Stimulated activated naive B cell treated with anti-CD40 and anti-IgM and Interleukin-4, amounts not matched to agents 10 μg/mL and 1 μg/mL and 100 μg/mL, for 72 hours (primary cell): ENCODE data around the gene ADK.
"Not testable (repeated sequence)": the region's sequence is repeated elsewhere in the genome, so short reads cannot be mapped to it uniquely, and the experiment has no call there.

Source experiments
- ATAC-seq, 2 donors: fragments of 150-1000 bp; cut with Tn5 transposase; replicated peaks; 2 replicates each; pipeline ENCODE4 v1.10.0; 2021; ENCODE audit warnings: moderate library complexity in 1 of 2
- DNase-seq: peaks from one replicate; pipeline ENCODE4 v3.0.0; 2021
- H3K27ac Mint-ChIP-seq: one replicate; pipeline ENCODE4 v1.8.0; 2022; ENCODE audit warnings: mild to moderate bottlenecking, mixed read lengths
- H3K27me3 Mint-ChIP-seq, 2 donors: one replicate each; pipeline ENCODE4 v1.8.0; 2022; ENCODE audit warnings: mixed read lengths in 2 of 2
- H3K36me3 Mint-ChIP-seq, 2 donors: one replicate each; pipeline ENCODE4 v1.8.0; 2022; ENCODE audit warnings: mixed read lengths in 2 of 2, mild to moderate bottlenecking in 1 of 2
- H3K4me1 Mint-ChIP-seq, 2 donors: one replicate each; pipeline ENCODE4 v1.8.0; 2022; ENCODE audit warnings: mixed read lengths in 2 of 2, mild to moderate bottlenecking in 1 of 2
- H3K4me3 Mint-ChIP-seq, 2 donors: one replicate each; pipeline ENCODE4 v1.8.0; 2022; ENCODE audit warnings: mild to moderate bottlenecking in 2 of 2, mixed read lengths in 2 of 2, moderate library complexity in 1 of 2
- H3K9me3 Mint-ChIP-seq, 2 donors: one replicate each; pipeline ENCODE4 v1.8.0; 2022; ENCODE audit warnings: mixed read lengths in 2 of 2, mild to moderate bottlenecking in 1 of 2

The ADK gene

GRCh38 chr10:74525885-74526284, 374.9 kb downstream of the ADK start:
- Mint-ChIP-seq H3K9me3 (no peaks in the 10 kb centered on the region), H3K27ac (no peak overlapping the region), H3K4me1 (peaks cover 16 to 39% of the 10 kb centered on the region in 2 donors), H3K27me3 (no peaks in the 10 kb centered on the region), H3K36me3 (peaks cover 29 to 50% of the 10 kb centered on the region in 2 donors), H3K4me3 (no peak overlapping the region)
- no peak for ATAC-seq
- DNase-seq, result no peak

GRCh38 chr10:74527611-74528010, 376.6 kb downstream of the ADK start:
- not testable (repeated sequence) for H3K27ac Mint-ChIP-seq, H3K9me3 Mint-ChIP-seq, H3K4me3 Mint-ChIP-seq, H3K27me3 Mint-ChIP-seq, DNase-seq, ATAC-seq
- Mint-ChIP-seq H3K36me3 (peaks cover 35 to 57% of the 10 kb centered on the region in 2 donors), H3K4me1 (peaks cover 21 to 42% of the 10 kb centered on the region in 2 donors)

GRCh38 chr10:74529205-74529604, 378.2 kb downstream of the ADK start:
- Mint-ChIP-seq H3K27ac (no peak overlapping the region), H3K4me3 (no peak overlapping the region), H3K9me3 (no peaks in the 10 kb centered on the region), H3K4me1 (peaks cover 10 to 29% of the 10 kb centered on the region in 2 donors), H3K36me3 (peaks cover 27 to 43% of the 10 kb centered on the region in 2 donors), H3K27me3 (no peaks in the 10 kb centered on the region)
- ATAC-seq (no peak), DNase-seq (no peak)

GRCh38 chr10:74530981-74531380, 380.0 kb downstream of the ADK start:
- H3K4me1 Mint-ChIP-seq, result peaks cover 10 to 29% of the 10 kb centered on the region in 2 donors
- no peak overlapping the region for H3K4me3 Mint-ChIP-seq
- no peaks in the 10 kb centered on the region for H3K27me3 Mint-ChIP-seq
- ATAC-seq (no peak), DNase-seq (no peak)
- H3K9me3 Mint-ChIP-seq, result no peaks in the 10 kb centered on the region
- H3K36me3 Mint-ChIP-seq, result peaks cover 29 to 43% of the 10 kb centered on the region in 2 donors
- peak overlapping the region; percentile 20 for H3K27ac Mint-ChIP-seq

GRCh38 chr10:74539317-74539716, 388.3 kb downstream of the ADK start:
- no peak for DNase-seq
- H3K27me3 Mint-ChIP-seq, result no peaks in the 10 kb centered on the region

GRCh38 chr10:74541375-74541774, 390.4 kb downstream of the ADK start:
- peaks cover 6 to 18% of the 10 kb centered on the region in 2 donors for H3K4me1 Mint-ChIP-seq
- H3K27me3 Mint-ChIP-seq, result no peaks in the 10 kb centered on the region
- peaks cover 13 to 17% of the 10 kb centered on the region in 2 donors for H3K36me3 Mint-ChIP-seq
- no peak overlapping the region for H3K4me3 Mint-ChIP-seq
- DNase-seq, result no peak
- no peak overlapping the region for H3K27ac Mint-ChIP-seq
- H3K9me3 Mint-ChIP-seq, result peaks cover 0 to 2% of the 10 kb centered on the region in 2 donors
- ATAC-seq, result no peak

More at GRCh38 chr10:74539317-74539716, 388.3 kb downstream of the ADK start:
- no peak overlapping the region for H3K4me3 Mint-ChIP-seq
- ATAC-seq, result peak; percentile 83
- peaks cover 6 to 20% of the 10 kb centered on the region in 2 donors for H3K4me1 Mint-ChIP-seq
- H3K36me3 Mint-ChIP-seq, result peaks cover 14 to 15% of the 10 kb centered on the region in 2 donors
- H3K9me3 Mint-ChIP-seq, result peaks cover 0 to 2% of the 10 kb centered on the region in 2 donors
- no peak overlapping the region for H3K27ac Mint-ChIP-seq

- DNase-seq, result no peak
- no peak for ATAC-seq
Observed at GRCh38 chr10:74542077-74542476, 391.1 kb downstream of the ADK start.

GRCh38 chr10:74543276-74543675, 392.3 kb downstream of the ADK start:
- ATAC-seq (no peak), DNase-seq (no peak)
- Mint-ChIP-seq H3K9me3 (peaks cover 0 to 2% of the 10 kb centered on the region in 2 donors), H3K27ac (no peak overlapping the region), H3K4me1 (peaks cover 4 to 14% of the 10 kb centered on the region in 2 donors), H3K36me3 (peaks cover 12% of the 10 kb centered on the region in 2 donors), H3K27me3 (no peaks in the 10 kb centered on the region), H3K4me3 (no peak overlapping the region)

More at GRCh38 chr10:74542077-74542476, 391.1 kb downstream of the ADK start:
- peaks cover 9 to 13% of the 10 kb centered on the region in 2 donors for H3K36me3 Mint-ChIP-seq
- no peak overlapping the region for H3K4me3 Mint-ChIP-seq
- H3K9me3 Mint-ChIP-seq, result peaks cover 0 to 1% of the 10 kb centered on the region in 2 donors
- peaks cover 4 to 14% of the 10 kb centered on the region in 2 donors for H3K4me1 Mint-ChIP-seq
- no peak overlapping the region for H3K27ac Mint-ChIP-seq
- no peaks in the 10 kb centered on the region for H3K27me3 Mint-ChIP-seq

GRCh38 chr10:74544106-74544505, 393.1 kb downstream of the ADK start:
- DNase-seq (no peak), ATAC-seq (no peak)
- Mint-ChIP-seq H3K9me3 (peaks cover 0 to 2% of the 10 kb centered on the region in 2 donors), H3K36me3 (peaks cover 9 to 12% of the 10 kb centered on the region in 2 donors), H3K27me3 (no peaks in the 10 kb centered on the region), H3K4me1 (peaks cover 4 to 14% of the 10 kb centered on the region in 2 donors), H3K27ac (no peak overlapping the region), H3K4me3 (no peak overlapping the region)

GRCh38 chr10:74548676-74549075, 397.7 kb downstream of the ADK start:
- Mint-ChIP-seq H3K27ac (no peak overlapping the region), H3K4me3 (no peak overlapping the region), H3K4me1 (peaks cover 5 to 6% of the 10 kb centered on the region in 2 donors), H3K9me3 (peaks cover 0 to 2% of the 10 kb centered on the region in 2 donors), H3K36me3 (peaks cover 23 to 29% of the 10 kb centered on the region in 2 donors), H3K27me3 (no peaks in the 10 kb centered on the region)
- no peak for ATAC-seq
- no peak for DNase-seq

GRCh38 chr10:74556072-74556705, 405.2 kb downstream of the ADK start:
- Mint-ChIP-seq H3K36me3 (peaks cover 23 to 38% of the 10 kb centered on the region in 2 donors), H3K27ac (no peak overlapping the region), H3K4me1 (peaks cover 8 to 11% of the 10 kb centered on the region in 2 donors), H3K4me3 (no peak overlapping the region), H3K9me3 (peaks cover 2 to 7% of the 10 kb centered on the region in 2 donors), H3K27me3 (no peaks in the 10 kb centered on the region)
- DNase-seq, result no peak
- ATAC-seq, result no peak

- DNase-seq, result no peak
- ATAC-seq, result no peak
- no peaks in the 10 kb centered on the region for H3K27me3 Mint-ChIP-seq
- peaks cover 22 to 37% of the 10 kb centered on the region in 2 donors for H3K36me3 Mint-ChIP-seq
- peaks cover 8 to 11% of the 10 kb centered on the region in 2 donors for H3K4me1 Mint-ChIP-seq
- H3K9me3 Mint-ChIP-seq, result peaks cover 2 to 7% of the 10 kb centered on the region in 2 donors
- H3K27ac Mint-ChIP-seq, result no peak overlapping the region
- no peak overlapping the region for H3K4me3 Mint-ChIP-seq
Observed at GRCh38 chr10:74557098-74557497, 406.1 kb downstream of the ADK start.

- peaks cover 8 to 11% of the 10 kb centered on the region in 2 donors for H3K4me1 Mint-ChIP-seq
- no peak overlapping the region for H3K4me3 Mint-ChIP-seq
- H3K27me3 Mint-ChIP-seq, result no peaks in the 10 kb centered on the region
- peak overlapping the region; percentile 80 for H3K27ac Mint-ChIP-seq
- peaks cover 2 to 7% of the 10 kb centered on the region in 2 donors for H3K9me3 Mint-ChIP-seq
- H3K36me3 Mint-ChIP-seq, result peaks cover 18 to 29% of the 10 kb centered on the region in 2 donors
- DNase-seq (no peak), ATAC-seq (no peak)
Observed at GRCh38 chr10:74558403-74558802, 407.4 kb downstream of the ADK start.

- H3K27me3 Mint-ChIP-seq, result no peaks in the 10 kb centered on the region
- H3K27ac Mint-ChIP-seq, result peak overlapping the region; percentile 37
- ATAC-seq (no peak), DNase-seq (no peak)
- H3K4me1 Mint-ChIP-seq, result peaks cover 8 to 11% of the 10 kb centered on the region in 2 donors
- H3K4me3 Mint-ChIP-seq, result no peak overlapping the region
- H3K36me3 Mint-ChIP-seq, result peaks cover 18 to 28% of the 10 kb centered on the region in 2 donors
- peaks cover 2 to 7% of the 10 kb centered on the region in 2 donors for H3K9me3 Mint-ChIP-seq
Observed at GRCh38 chr10:74558897-74559296, 407.9 kb downstream of the ADK start.

- not testable (repeated sequence) for H3K4me3 Mint-ChIP-seq, H3K27me3 Mint-ChIP-seq, H3K9me3 Mint-ChIP-seq, ATAC-seq, DNase-seq, H3K27ac Mint-ChIP-seq, H3K4me1 Mint-ChIP-seq
- H3K36me3 Mint-ChIP-seq, result peaks cover 40 to 45% of the 10 kb centered on the region in 2 donors
Observed at GRCh38 chr10:74568896-74569295, 417.9 kb downstream of the ADK start.
